ENCODE data around the gene COL12A1. TPM values are rescaled to one million over a fixed set of nuclear protein-coding genes. Genes with fewer than 3 reads are reported as not detected.

Gene COL12A1
- total RNA-seq, 2 experiments from 2014 or later, result not detected

DNA sequence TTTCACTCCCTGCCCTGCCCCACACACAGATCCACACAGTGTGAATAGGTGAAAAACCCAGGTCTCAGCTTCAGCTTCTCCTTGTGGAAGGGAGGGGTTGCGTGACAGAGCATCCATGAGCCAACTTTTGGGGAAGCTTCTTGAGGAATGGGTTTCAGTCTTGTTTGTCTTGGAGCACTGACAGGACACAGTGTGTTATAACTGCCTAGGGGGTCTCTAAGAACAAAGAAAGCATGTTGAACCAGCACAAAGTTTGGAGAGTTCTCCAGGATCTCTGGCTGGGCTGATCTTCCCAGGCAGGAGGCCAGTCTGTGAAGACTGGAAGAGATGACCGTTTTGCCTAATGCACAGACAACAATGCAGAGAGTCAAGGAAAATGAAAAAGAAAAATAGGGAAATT, 164.5 kb downstream of the COL12A1 start:
- peaks cover 22% of the 10 kb centered on the region for H3K9me3 Mint-ChIP-seq
- H3K27ac Mint-ChIP-seq, result no peak overlapping the region
- intact Hi-C loops (cut with micrococcal nuclease), result no loop called here
- ChIA-PET CTCF (no interaction called here), POLR2A (no interaction called here)
- H3K4me1 Mint-ChIP-seq (ENCODE audit: low read depth), result no peaks in the 10 kb centered on the region
- no peaks in the 10 kb centered on the region for H3K36me3 Mint-ChIP-seq
- H3K4me3 Mint-ChIP-seq, result no peak overlapping the region
- peaks cover 2% of the 10 kb centered on the region for H3K27me3 Mint-ChIP-seq
- DNase-seq, result no peak

Other genes with a start within 250 kb of the COL12A1 start
- 100 to 1,000 TPM; 564 to 566 TPM for gene COX7A2, start 37.7 kb upstream of the COL12A1 start, total RNA-seq
- 10 to 100 TPM; 46.6 to 50.1 TPM for gene TMEM30A, start 78.7 kb upstream of the COL12A1 start, total RNA-seq